Panc1 (cell line): ENCODE results near the gene ANXA7. TPM values are rescaled to one million over a fixed set of nuclear protein-coding genes. Genes with fewer than 3 reads are reported as not detected.

Experiments
- ATAC-seq: fragments of 200-7000 bp; cut with Tn5 transposase; 2 replicates; pipeline ENCODE4 v1.9.1; 2020; ENCODE audit warnings: mild to moderate bottlenecking, moderate library complexity
- BruUV-seq: library from RNA; stranded (reverse); fragments of 400-500 nt; replicated peaks from 2 replicates; lab custom pipeline; 2021; lab: Mats Ljungman, UMichigan
- CTCF ChIA-PET: fragments of 300-600 bp; sonication (Branson Sonifier 250); formaldehyde crosslinking; loops from one replicate; lab custom pipeline; 2022; ENCODE audit warnings: antibody characterized with exemption; lab: Charles Lee
- POLR2A ChIA-PET: fragments of 300-600 bp; sonication (Branson Sonifier 250); formaldehyde crosslinking; loops from one replicate; lab custom pipeline; 2022; ENCODE audit warnings: antibody characterized with exemption; lab: Charles Lee
- DNase-seq: peaks from one replicate; pipeline ENCODE4 v3.0.0-alpha.2; 2010; ENCODE audit warnings: low read depth, low spot score
- H3K27ac ChIP-seq: 2 replicates; pipeline ENCODE4 v1.5.1; 2011; ENCODE audit warnings: mild to moderate bottlenecking, low read length, inconsistent platforms
- H3K27me3 ChIP-seq: fragments of 200-500 bp; sonication (Bioruptor generic); 2 replicates; pipeline ENCODE4 v1.6.0; 2014; ENCODE audit warnings: low read length, inconsistent platforms; ENCODE audit not compliant: control insufficient read depth, insufficient read depth
- H3K36me3 ChIP-seq: fragments of 200-500 bp; sonication (Bioruptor generic); 2 replicates; pipeline ENCODE4 v1.5.1; 2014; ENCODE audit warnings: inconsistent platforms, mild to moderate bottlenecking, low read length, moderate library complexity; ENCODE audit not compliant: control insufficient read depth, insufficient read depth
- H3K4me1 ChIP-seq: 2 replicates; pipeline ENCODE4 v1.5.1; 2011; ENCODE audit warnings: inconsistent platforms, mild to moderate bottlenecking, low read length, moderate library complexity; ENCODE audit not compliant: control insufficient read depth, insufficient read depth
- H3K4me3 ChIP-seq, 2 experiments: 2 replicates each; pipeline ENCODE4 v1.5.1; 2011 to 2012; ENCODE audit warnings: low read depth in 2 of 2, low read length in 2 of 2, mild to moderate bottlenecking in 2 of 2, inconsistent platforms in 1 of 2, moderate library complexity in 1 of 2
- H3K9me3 ChIP-seq: fragments of 200-500 bp; sonication (Bioruptor generic); 2 replicates; pipeline ENCODE4 v1.5.1; 2014; ENCODE audit warnings: low read depth, mild to moderate bottlenecking, inconsistent platforms, low read length, moderate library complexity; ENCODE audit not compliant: control insufficient read depth, insufficient read depth
- POLR2AphosphoS5 ChIP-seq: IDR thresholded peaks from 2 replicates; pipeline ENCODE4 v1.6.1; 2012; ENCODE audit warnings: mild to moderate bottlenecking, low read depth, low read length, moderate library complexity
- SIN3A ChIP-seq: IDR thresholded peaks from 2 replicates; pipeline ENCODE4 v1.6.1; 2012; ENCODE audit warnings: low read depth, mild to moderate bottlenecking, low read length, moderate library complexity, borderline replicate concordance; ENCODE audit not compliant: insufficient read depth
- TCF7L2 ChIP-seq: IDR thresholded peaks from 2 replicates; pipeline ENCODE4 v1.6.1; 2011; ENCODE audit warnings: mild to moderate bottlenecking, low read depth, low read length, inconsistent platforms
- in situ Hi-C: cut with HindIII; loops from 2 replicates; pipeline ENCODE4 v1.10.0; 2016; ENCODE audit warnings: low sequenced_read_pairs, low pct_unique_long_range_greater_than_20kb
- intact Hi-C: fragments of 100-400 bp; cut with micrococcal nuclease; formaldehyde crosslinking; loops from one replicate; pipeline ENCODE4 v1.10.0; 2022; ENCODE audit not compliant: unreplicated experiment
- total RNA-seq: library from RNA; stranded (reverse); gene quantifications from one replicate; pipeline ENCODE4 v1.2.1, GENCODE V29; 2021; ENCODE audit not compliant: unreplicated experiment
- TF ChIP-seq, protein P1 (sequence below), 2 experiments: IDR thresholded peaks; 2 replicates each; pipeline ENCODE4 v1.6.1; 2011 to 2012; ENCODE audit warnings: low read depth in 2 of 2, control low read depth in 1 of 2, low read length in 1 of 2, mild to moderate bottlenecking in 1 of 2, moderate library complexity in 1 of 2; ENCODE audit not compliant: insufficient read depth in 1 of 2
- TF ChIP-seq, protein P2 (sequence below): fragments of 450-650 bp; IDR thresholded peaks from 2 replicates; pipeline ENCODE4 v1.5.1; 2017; ENCODE audit warnings: mild to moderate bottlenecking

Gene ANXA7
- total RNA-seq, 1 experiment from 2014 or later = 165 TPM

DNA sequence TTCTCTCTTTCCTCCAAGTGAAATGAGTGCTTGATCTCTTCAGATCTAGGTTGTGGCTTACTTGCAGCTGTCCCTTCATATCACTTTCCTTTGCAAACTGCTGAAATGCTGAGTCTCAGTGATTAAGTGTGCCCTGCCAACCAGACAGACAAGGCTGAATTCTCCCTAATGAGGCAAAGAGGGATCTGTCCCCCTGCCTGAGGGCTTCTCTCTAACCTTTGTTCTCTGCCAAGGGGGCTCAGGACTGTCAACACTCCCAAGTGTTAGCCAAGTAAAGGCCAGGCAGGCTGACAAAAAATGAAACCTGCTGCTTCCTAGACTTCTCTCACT, 19.6 kb upstream of the ANXA7 start, which contains the start of gene MSS51:
MSS51 (minus strand) TSS at position 24 of the 330 bp plus-strand sequence. CDS start 5,277 bp downstream, outside the sequence.
- H3K4me1 ChIP-seq = no peaks in the 10 kb centered on the region
- no peaks in the 10 kb centered on the region for H3K9me3 ChIP-seq
- in situ Hi-C loops (no loop called here), intact Hi-C loops (no loop called here)
- ChIA-PET POLR2A (interaction anchor here (0.6 kb wide), 1 partner anchor 22 kb away, joined by 5 read pairs; no protein-coding TSS in a partner anchor), CTCF (no interaction called here)
- no TSS peak for BruUV-seq
- TF ChIP-seq, protein P1, sequence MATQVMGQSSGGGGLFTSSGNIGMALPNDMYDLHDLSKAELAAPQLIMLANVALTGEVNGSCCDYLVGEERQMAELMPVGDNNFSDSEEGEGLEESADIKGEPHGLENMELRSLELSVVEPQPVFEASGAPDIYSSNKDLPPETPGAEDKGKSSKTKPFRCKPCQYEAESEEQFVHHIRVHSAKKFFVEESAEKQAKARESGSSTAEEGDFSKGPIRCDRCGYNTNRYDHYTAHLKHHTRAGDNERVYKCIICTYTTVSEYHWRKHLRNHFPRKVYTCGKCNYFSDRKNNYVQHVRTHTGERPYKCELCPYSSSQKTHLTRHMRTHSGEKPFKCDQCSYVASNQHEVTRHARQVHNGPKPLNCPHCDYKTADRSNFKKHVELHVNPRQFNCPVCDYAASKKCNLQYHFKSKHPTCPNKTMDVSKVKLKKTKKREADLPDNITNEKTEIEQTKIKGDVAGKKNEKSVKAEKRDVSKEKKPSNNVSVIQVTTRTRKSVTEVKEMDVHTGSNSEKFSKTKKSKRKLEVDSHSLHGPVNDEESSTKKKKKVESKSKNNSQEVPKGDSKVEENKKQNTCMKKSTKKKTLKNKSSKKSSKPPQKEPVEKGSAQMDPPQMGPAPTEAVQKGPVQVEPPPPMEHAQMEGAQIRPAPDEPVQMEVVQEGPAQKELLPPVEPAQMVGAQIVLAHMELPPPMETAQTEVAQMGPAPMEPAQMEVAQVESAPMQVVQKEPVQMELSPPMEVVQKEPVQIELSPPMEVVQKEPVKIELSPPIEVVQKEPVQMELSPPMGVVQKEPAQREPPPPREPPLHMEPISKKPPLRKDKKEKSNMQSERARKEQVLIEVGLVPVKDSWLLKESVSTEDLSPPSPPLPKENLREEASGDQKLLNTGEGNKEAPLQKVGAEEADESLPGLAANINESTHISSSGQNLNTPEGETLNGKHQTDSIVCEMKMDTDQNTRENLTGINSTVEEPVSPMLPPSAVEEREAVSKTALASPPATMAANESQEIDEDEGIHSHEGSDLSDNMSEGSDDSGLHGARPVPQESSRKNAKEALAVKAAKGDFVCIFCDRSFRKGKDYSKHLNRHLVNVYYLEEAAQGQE (IDR thresholded peaks at IDR 0.05; ENCODE audit: insufficient read depth in 1 of 2, low read depth in 2 of 2, low read length in 1 of 2) = no peak
- no peak for TF ChIP-seq SIN3A
- ATAC-seq (no peak), DNase-seq (no peak)
- H3K27ac ChIP-seq = no peak within 1 kb of the TSS
- no peaks in the 10 kb centered on the region for H3K27me3 ChIP-seq
- no peak within 1 kb of the TSS for H3K4me3 ChIP-seq
- no peaks in the 10 kb centered on the region for H3K36me3 ChIP-seq

DNA sequence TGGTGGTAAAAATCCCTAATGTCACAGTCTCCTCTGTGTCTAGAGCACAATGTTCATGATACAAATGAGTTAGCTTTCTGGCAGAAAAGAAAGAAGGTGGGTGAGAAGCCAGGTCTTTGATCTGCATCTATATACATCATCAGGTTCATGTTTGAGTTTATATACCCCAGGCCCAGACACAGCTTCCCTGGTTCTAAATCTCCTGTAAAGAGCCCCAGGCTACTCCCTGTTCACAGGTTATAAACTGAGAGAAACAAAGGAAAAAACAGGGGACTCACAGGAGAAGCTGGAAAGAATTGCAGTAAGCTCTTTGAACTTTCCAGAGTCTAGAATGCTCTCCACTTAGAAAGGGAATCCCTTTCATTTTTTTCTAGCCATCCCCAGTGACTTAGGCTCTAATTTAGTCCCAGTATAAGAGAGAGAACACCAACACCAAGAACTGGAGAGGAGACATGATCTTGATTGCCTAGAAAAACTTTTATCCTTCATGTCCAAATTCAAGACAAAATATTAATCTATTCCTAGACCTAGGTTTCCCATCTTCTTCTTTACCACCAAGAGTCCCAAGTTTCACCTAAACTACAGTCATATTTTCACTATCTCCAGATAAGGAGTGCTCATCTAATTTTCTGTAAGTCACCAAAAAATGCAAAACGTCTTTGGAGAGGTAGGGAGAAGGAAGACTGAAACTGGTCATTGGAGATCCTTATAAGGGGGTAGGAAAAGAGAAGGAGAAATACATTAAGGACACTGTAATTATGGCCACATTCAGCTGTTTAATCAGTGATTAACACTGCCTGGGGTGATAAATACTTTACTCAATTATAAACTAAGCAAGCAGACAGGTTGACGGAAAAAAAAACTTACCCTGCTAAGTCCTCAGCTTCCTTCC, 19.0 kb upstream of the ANXA7 start:
- intact Hi-C loops (no loop called here), in situ Hi-C loops (no loop called here)
- BruUV-seq = no TSS peak
- Histone ChIP-seq H3K27ac (no peak overlapping the region), H3K4me3 (no peak overlapping the region), H3K27me3 (no peaks in the 10 kb centered on the region), H3K9me3 (no peaks in the 10 kb centered on the region), H3K36me3 (no peaks in the 10 kb centered on the region), H3K4me1 (no peaks in the 10 kb centered on the region)
- DNase-seq = no peak
- ChIA-PET POLR2A (interaction anchor here (0.5 to 0.6 kb wide), 2 partner anchors 21 to 25 kb away, joined by 5 to 8 read pairs; no protein-coding TSS in a partner anchor), CTCF (no interaction called here)
- no peak for ATAC-seq
- TF ChIP-seq SIN3A (no peak), TCF7L2 (no peak), POLR2AphosphoS5 (no peak)
- TF ChIP-seq, protein P1 (IDR thresholded peaks at IDR 0.05; ENCODE audit: insufficient read depth in 1 of 2, low read depth in 2 of 2, low read length in 1 of 2) = no peak
- TF ChIP-seq, protein P2, sequence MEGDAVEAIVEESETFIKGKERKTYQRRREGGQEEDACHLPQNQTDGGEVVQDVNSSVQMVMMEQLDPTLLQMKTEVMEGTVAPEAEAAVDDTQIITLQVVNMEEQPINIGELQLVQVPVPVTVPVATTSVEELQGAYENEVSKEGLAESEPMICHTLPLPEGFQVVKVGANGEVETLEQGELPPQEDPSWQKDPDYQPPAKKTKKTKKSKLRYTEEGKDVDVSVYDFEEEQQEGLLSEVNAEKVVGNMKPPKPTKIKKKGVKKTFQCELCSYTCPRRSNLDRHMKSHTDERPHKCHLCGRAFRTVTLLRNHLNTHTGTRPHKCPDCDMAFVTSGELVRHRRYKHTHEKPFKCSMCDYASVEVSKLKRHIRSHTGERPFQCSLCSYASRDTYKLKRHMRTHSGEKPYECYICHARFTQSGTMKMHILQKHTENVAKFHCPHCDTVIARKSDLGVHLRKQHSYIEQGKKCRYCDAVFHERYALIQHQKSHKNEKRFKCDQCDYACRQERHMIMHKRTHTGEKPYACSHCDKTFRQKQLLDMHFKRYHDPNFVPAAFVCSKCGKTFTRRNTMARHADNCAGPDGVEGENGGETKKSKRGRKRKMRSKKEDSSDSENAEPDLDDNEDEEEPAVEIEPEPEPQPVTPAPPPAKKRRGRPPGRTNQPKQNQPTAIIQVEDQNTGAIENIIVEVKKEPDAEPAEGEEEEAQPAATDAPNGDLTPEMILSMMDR = no peak
